Effector CD4-positive, alpha-beta T cell (primary cell): ENCODE results near the gene RMND5B.
"Not testable (repeated sequence)": the region's sequence is repeated elsewhere in the genome, so short reads cannot be mapped to it uniquely, and the experiment has no call there.

ENCODE experiments used
- DNase-seq: peaks from one replicate; pipeline ENCODE4 v3.0.0-alpha.2; 2020

RMND5B gene

GRCh38 chr5:178114325-178115135 lies 16.3 kb upstream of the RMND5B start:
- DNase-seq: peak; percentile 38

GRCh38 chr5:178115136-178115813 lies 15.5 kb upstream of the RMND5B start:
- DNase-seq: no peak

GRCh38 chr5:178115814-178116142 lies 15.0 kb upstream of the RMND5B start:
- no peak for DNase-seq

- DNase-seq: peak; percentile 58
Measured at GRCh38 chr5:178116143-178116885, 14.5 kb upstream of the RMND5B start.

- no peak for DNase-seq
Measured at GRCh38 chr5:178117923-178118701, 12.7 kb upstream of the RMND5B start.

GRCh38 chr5:178119915-178120606 lies 10.8 kb upstream of the RMND5B start:
- no peak for DNase-seq

- DNase-seq: peak; percentile 71
Measured at GRCh38 chr5:178120607-178121357, 10.0 kb upstream of the RMND5B start.

- DNase-seq: no peak
Measured at GRCh38 chr5:178121391-178122276, 9.2 kb upstream of the RMND5B start.

GRCh38 chr5:178122346-178122745 lies 8.5 kb upstream of the RMND5B start:
- DNase-seq: no peak

- no peak for DNase-seq
Measured at GRCh38 chr5:178123094-178123965, 7.5 kb upstream of the RMND5B start.

GRCh38 chr5:178123966-178124925 lies 6.6 kb upstream of the RMND5B start:
- DNase-seq: no peak

GRCh38 chr5:178125253-178125906 lies 5.4 kb upstream of the RMND5B start:
- no peak for DNase-seq

GRCh38 chr5:178126556-178126955 lies 4.3 kb upstream of the RMND5B start:
- DNase-seq: no peak

- not testable (repeated sequence) for DNase-seq
Measured at GRCh38 chr5:178127300-178128009, 3.4 kb upstream of the RMND5B start.

- DNase-seq: no peak
Measured at GRCh38 chr5:178129296-178129695, 1.5 kb upstream of the RMND5B start.

- DNase-seq: not testable (repeated sequence)
Measured at GRCh38 chr5:178130234-178130575, 609 bp upstream of the RMND5B start.

GRCh38 chr5:178131446-178131996 lies 707 bp downstream of the RMND5B start:
- no peak for DNase-seq
